NCI-H1930 (cell line): ENCODE results near the gene PODXL2.
"Not testable (repeated sequence)": the region's sequence is repeated elsewhere in the genome, so short reads cannot be mapped to it uniquely, and the experiment has no call there.

Experiments used
- DNase-seq, 2 experiments: peaks; one replicate each; lab custom pipeline; 2025; lab: John Stamatoyannopoulos, UW

The PODXL2 gene

DNA sequence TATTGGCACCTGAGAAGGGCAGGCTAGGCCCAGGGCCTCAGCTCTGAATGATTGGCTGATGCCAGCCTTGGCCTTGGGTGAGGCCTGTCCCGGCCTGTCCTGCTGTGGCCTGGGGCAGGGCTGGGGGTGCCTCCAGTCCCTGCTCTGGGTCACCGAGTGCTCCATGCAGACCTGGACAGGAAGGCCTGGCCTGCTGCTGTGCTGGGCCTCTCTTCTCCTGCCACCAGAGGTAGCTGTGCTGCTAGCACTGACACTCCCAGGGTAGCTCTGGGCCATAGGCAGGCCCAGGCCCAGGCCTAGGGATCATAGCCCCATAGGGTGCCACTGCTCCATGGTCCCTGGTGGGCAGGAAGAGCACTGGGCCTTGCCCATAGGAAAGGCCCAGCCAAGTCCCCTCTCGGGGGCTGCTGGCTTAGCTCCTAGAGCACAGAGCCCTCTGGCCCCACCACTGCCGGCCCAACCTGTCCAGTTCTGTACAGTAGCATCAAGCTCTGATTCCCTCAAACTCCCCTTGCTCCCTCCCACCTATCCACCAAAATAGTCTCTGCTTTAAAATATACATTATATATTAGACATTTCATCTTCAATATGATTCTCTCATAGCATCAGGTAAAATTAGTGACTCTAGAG lies 62.0 kb downstream of the PODXL2 start:
- DNase-seq: peak in 1 of 2 experiments; percentile 15

- DNase-seq: no peak
Measured at GRCh38 chr3:127691489-127691888, 62.5 kb downstream of the PODXL2 start.

- no peak for DNase-seq
Measured at GRCh38 chr3:127691974-127692373, 63.0 kb downstream of the PODXL2 start.

DNA sequence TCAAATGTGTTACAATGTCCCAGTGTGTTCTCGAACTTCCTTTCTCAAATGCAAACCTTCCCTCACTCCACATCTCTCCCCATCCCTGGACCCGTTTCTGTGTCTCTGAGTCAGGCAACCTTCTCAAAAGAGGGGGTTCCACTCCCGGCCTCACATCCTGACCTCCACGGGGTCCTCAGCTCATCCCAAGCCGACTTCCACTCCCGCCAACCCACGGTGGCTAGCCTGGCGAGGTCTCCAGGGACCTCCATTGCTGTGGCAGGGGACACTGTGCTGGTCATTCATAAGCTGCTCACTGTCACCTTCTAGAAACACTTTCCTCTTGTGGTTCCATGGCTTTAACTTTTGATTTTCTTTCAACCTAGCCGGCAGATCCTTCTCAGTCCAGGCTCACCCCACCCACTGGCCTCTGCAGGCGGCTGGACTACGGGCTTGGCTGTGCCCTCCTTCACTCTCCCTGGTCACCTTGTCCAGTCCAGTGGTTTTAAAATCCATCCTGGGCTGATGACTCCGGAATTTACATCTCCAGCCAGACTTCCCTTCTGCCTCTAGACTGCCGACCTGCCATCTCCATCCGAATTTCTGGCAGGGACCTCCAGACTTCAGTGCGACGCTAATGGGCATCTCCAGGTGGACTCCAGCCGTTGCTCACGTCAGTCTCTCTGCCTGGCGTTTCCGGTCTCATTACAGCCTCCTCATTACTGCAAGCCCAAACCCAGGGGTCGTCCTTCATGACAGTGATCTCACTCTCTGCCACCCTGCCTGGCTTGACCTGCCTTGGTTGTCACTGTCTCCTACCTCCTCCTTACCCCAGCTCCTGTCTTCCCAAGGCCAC lies 63.7 kb downstream of the PODXL2 start:
- DNase-seq: no peak

- DNase-seq: no peak
Measured at GRCh38 chr3:127693336-127693843, 64.4 kb downstream of the PODXL2 start.

DNA sequence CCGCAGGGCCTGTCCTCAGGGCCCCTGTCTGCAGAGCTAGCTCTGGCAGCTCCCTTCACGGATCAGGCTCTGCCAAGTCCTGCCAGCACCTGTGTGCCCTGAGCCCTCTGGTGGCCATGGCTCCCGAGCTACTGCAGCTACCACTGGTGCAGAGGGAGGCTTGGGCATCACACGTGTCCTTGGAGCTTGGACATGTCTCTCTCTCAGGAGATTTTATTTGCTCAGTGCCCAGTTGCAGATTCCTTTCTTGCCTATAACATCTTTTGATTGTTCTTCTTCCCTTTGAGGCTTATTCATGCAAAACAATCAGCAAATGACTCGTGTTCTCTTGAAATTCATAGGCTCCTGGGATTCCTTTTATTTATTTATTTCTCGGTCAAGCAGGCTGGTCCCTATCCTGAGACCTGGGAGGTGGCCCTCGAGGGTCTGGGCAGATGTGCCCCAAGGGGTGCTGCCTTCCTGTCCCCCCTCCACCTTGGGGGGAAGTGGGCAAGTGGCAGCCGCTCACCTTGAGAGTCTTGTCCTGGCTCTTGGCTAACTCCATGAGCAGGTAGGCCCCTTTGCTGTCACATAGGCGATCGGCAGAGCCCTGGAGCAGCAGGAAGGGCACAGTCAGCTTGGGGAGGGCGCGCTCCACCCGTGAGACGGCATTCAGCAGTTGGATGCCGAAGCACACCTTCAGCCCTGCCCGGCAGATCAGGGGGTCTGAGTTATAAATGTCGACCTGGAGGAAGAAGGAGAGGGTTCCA lies 65.7 kb downstream of the PODXL2 start:
- DNase-seq: peak in 1 of 2 experiments; percentile 38

GRCh38 chr3:127697551-127698240 lies 68.7 kb downstream of the PODXL2 start:
- peak; percentile 15 to 55 for DNase-seq

GRCh38 chr3:127698286-127698685 lies 69.3 kb downstream of the PODXL2 start:
- no peak for DNase-seq

DNA sequence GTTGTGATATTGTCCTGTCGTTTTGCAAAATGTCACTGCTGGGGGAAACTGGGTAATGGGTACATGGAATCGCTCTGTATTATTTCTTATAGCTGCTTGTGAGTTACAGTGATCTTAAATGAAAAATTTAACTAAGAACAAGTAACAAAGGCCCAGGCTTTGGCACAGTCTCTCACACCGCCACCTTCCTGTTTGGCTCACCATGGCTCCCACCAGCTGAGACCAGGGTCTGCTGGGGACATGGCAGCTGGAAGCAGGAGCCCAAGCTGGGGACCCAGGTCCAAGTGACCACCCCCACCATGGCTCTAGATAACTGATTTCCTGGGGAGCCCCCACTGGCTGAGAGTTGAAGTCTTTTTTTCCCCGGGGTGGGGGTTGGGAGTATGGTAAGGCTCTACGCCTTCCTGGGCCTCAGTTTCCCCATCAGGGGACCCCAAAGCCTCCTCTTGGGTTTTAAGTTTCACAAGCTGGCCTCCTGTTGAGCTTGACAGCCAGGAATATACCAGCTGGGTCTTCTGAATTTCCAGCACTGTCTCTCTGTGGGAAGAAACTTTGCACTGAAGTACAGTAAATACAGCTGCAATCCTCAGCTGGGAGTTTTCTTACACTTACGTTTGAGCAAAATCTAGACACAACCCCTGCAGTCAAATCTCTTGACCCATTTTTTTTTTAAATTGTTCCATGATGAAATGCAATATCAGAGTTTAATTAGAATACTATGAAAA lies 69.9 kb downstream of the PODXL2 start:
- DNase-seq: no peak

GRCh38 chr3:127699416-127700300 lies 70.7 kb downstream of the PODXL2 start:
- DNase-seq: no peak

DNA sequence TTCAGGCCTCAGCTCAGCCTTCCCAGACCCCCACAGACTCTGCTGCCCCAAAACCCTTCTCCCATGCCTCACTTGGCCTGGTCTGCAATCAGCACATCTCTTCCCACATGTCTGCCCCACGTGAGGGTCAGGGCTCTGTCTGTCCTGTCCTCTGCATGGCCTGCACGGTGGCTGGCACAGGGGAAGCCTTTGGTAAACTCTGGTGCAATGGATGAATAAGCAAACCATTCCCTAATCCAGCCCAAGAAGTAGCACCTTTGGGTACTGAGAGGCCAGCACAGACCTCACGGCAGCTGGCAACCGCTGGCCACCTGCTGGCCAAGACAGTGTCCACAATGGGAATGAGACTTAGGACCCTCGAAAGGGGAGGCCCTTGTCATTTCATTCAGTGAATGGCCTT lies 71.4 kb downstream of the PODXL2 start:
- no peak for DNase-seq

DNA sequence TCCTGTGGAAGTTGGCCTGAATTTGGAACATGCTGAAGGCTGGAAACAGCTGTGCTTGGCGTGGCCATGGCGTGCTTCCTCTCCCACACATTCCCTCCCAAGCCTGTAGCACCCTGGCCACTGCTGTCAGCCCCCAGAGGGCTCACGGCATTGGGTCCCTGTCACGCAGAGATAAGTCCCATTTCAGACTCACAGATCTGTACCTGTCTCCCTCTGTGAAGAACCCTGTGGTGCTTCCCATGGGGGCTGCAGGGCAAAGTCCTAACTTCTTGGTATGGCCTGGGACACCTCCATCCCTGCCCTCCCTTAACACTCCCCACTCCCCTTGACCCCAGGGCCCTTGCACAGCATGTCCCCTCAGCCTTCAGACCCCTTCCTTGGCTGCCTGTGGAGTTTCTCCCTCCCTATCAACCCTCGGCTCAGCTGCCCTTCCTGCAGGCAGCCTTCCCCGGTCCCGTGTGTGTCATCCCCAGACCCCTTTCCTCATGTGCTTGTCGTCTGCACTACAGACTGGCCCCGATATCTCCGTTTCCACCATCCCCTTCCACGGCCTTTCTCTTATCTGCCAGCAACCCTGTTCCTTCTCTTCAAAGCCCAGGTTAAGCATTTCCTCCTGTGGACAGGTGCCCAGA lies 72.4 kb downstream of the PODXL2 start:
- no peak for DNase-seq

GRCh38 chr3:127702151-127702578 lies 73.2 kb downstream of the PODXL2 start:
- no peak for DNase-seq

- not testable (repeated sequence) for DNase-seq
Measured at GRCh38 chr3:127704840-127705239, 75.9 kb downstream of the PODXL2 start.

DNA sequence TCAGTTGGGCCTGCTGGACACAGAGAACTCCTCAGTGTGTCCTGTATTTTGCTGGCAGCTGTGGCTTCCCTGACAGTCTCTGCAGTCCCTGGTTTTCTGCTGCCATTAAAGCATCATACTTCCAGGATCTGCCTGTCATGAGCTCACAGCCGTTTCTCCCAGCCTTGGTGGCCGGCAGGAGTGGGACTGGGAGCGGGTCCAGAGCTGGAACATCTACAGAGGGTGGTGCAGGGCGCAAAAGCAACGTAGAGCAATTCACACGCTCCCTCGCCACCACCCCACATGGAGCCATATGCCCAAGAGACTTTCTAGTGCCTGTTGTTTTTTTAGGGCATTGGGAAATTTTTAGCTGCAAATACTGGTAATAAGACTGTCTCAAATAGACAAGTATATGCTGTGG lies 77.3 kb downstream of the PODXL2 start:
- DNase-seq: no peak

GRCh38 chr3:127706785-127707351 lies 77.9 kb downstream of the PODXL2 start:
- no peak for DNase-seq

DNA sequence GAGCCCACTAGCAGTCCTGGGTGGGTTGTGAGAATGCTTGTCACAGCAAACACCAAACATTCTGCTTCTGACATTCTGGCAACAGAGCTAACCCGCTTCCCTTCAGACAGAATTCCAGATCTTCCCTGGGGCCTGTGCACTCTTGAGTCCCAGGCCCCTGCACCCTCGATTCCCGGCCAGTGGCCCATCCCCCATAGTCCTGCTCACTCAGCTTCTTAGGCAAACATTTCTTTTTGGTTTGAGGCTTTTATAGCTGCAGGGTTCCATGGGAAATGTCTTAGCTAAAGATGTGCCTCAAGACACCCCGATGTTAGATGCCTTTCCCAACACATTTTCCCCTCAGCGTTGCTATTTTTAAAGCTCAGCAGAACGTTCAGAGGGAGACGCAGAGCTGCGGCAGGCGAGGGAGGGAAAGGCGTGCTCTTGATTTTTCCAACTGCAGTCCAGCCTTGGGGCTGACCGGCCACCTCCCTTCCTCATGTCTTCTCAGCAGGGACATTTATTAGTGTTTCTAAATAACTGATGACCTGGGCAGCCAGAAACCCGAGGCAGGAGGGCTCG lies 78.9 kb downstream of the PODXL2 start:
- no peak for DNase-seq

- no peak for DNase-seq
Measured at GRCh38 chr3:127708837-127709236, 79.9 kb downstream of the PODXL2 start.
